ENCODE measurements around the gene GLIPR1L1. TPM values are rescaled to one million over a fixed set of nuclear protein-coding genes. Genes with fewer than 3 reads are reported as not detected.

Gene GLIPR1L1
- total and polyA plus RNA-seq, 2 of the 4 experiments (the other 2 are of a cell fraction) = not detected

DNA sequence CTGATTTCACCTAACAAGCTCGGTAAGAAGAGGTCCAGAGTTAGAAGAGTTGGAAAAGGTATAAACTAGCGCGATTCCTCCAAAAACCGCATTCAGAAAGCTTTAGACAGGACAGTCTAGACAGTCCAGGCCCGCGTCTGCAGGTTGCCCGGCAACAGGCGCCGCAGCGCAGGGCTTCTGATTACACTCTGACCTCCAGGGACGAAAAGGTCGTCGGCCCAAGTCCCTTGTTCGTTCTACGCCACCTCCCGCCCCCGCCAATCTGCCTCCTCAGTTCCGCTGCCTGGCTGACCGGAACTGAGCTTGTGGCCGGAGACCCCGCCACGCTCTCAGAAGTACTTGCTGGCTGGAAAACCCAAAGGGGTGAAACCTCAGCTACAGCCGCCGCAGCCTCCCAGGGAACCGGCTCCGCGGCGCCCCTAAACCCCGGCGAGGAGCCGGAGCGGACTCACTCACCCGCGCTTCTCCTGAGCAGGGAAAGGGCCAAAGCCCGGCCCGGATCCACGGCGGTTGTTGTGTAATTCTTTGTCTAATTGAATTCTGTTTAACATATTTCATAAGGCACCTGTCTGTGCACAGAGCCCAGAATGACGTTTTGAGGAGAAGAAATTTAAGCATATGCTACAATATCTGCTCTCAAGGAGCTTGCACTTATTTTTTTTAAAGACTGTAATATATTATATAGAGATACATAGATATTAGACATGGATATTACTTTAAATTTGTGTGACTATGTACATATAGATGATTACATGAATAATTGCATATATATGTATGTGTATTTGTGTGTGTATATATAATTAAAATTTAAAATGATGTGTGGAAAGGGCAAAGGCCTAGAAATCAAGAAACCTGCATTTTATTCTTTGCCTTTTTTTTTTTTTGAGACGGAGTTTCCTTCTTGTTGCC, 4.3 kb upstream of the GLIPR1L1 start, which contains the start of gene CAPS2:
Gene CAPS2 (minus strand): TSS at position 407 of the 909 bp plus-strand sequence. CDS start 3,826 bp downstream, outside the sequence.
- peak within 1 kb of the TSS; percentile 36; the same call in 1 of the 2 replicates for H3K27ac ChIP-seq (ENCODE audit: insufficient read depth, low read length)
- H3K4me1 ChIP-seq (ENCODE audit: control insufficient read depth, insufficient read depth, low read length) = no peaks in the 10 kb centered on the region
- H4K20me1 ChIP-seq (ENCODE audit: insufficient read depth, low read length) = no peaks in the 10 kb centered on the region
- no peak for TF ChIP-seq BHLHE40 (IDR thresholded peaks at IDR 0.05; ENCODE audit: low read depth, low read length)
- no peak for TF ChIP-seq POLR2A (IDR thresholded peaks at IDR 0.05; ENCODE audit: low read depth, low read length)
- TF ChIP-seq MAFK (IDR thresholded peaks at IDR 0.05; ENCODE audit: low read depth, low read length) = no peak
- no peak; the same call in none of the 2 replicates for TF ChIP-seq RAD21 (IDR thresholded peaks at IDR 0.05; ENCODE audit: low read length)
- TF ChIP-seq MAZ (IDR thresholded peaks at IDR 0.05; ENCODE audit: borderline replicate concordance, low read depth, low read length) = peak; percentile 74; the same call in 1 of the 2 replicates
- peak; percentile 36; the same call in 1 of the 2 replicates for TF ChIP-seq RFX5 (IDR thresholded peaks at IDR 0.05; ENCODE audit: low read depth, low read length)
- TF ChIP-seq CEBPB (IDR thresholded peaks at IDR 0.05; ENCODE audit: low read depth, low read length) = peak; percentile 88
- TF ChIP-seq FOS (IDR thresholded peaks at IDR 0.05; ENCODE audit: low read depth, low read length) = 0 out of 2 replicates have a peak, but pooled peaks have one; percentile 2
- peak; percentile 37; the same call in 1 of the 2 replicates for TF ChIP-seq SMC3 (IDR thresholded peaks at IDR 0.05; ENCODE audit: low read depth, low read length)
- no peak for TF ChIP-seq RCOR1 (IDR thresholded peaks at IDR 0.05; ENCODE audit: insufficient replicate concordance, low read length)
- TF ChIP-seq MXI1 (IDR thresholded peaks at IDR 0.05; ENCODE audit: borderline replicate concordance, low read depth, low read length) = no peak
- TF ChIP-seq NFE2L2 (IDR thresholded peaks at IDR 0.05; ENCODE audit: low read depth, low read length) = no peak; the same call in 1 of the 2 replicates
- TF ChIP-seq, protein P1, sequence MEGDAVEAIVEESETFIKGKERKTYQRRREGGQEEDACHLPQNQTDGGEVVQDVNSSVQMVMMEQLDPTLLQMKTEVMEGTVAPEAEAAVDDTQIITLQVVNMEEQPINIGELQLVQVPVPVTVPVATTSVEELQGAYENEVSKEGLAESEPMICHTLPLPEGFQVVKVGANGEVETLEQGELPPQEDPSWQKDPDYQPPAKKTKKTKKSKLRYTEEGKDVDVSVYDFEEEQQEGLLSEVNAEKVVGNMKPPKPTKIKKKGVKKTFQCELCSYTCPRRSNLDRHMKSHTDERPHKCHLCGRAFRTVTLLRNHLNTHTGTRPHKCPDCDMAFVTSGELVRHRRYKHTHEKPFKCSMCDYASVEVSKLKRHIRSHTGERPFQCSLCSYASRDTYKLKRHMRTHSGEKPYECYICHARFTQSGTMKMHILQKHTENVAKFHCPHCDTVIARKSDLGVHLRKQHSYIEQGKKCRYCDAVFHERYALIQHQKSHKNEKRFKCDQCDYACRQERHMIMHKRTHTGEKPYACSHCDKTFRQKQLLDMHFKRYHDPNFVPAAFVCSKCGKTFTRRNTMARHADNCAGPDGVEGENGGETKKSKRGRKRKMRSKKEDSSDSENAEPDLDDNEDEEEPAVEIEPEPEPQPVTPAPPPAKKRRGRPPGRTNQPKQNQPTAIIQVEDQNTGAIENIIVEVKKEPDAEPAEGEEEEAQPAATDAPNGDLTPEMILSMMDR (conservative IDR thresholded peaks at IDR 0.05; ENCODE audit: low read depth, low read length) = no peak
- TF ChIP-seq, protein P2, sequence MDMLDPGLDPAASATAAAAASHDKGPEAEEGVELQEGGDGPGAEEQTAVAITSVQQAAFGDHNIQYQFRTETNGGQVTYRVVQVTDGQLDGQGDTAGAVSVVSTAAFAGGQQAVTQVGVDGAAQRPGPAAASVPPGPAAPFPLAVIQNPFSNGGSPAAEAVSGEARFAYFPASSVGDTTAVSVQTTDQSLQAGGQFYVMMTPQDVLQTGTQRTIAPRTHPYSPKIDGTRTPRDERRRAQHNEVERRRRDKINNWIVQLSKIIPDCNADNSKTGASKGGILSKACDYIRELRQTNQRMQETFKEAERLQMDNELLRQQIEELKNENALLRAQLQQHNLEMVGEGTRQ (IDR thresholded peaks at IDR 0.05; ENCODE audit: low read depth, low read length) = no peak
- peak within 1 kb of the TSS; percentile 42 for H3K4ac ChIP-seq (ENCODE audit: low read depth, low read length)
- no peak within 1 kb of the TSS for H2BK20ac ChIP-seq (ENCODE audit: low read depth, low read length)
- peak within 1 kb of the TSS; percentile 65 for H2BK120ac ChIP-seq (ENCODE audit: low read depth, low read length)
- ChIA-PET POLR2A (ENCODE audit: unreplicated experiment) (interaction anchor here (0.6 kb wide), 1 partner anchor 10 kb away, joined by 3 read pairs; no protein-coding TSS in a partner anchor), CTCF (interaction anchor here (0.9 kb wide), 1 partner anchor 41 kb away, joined by 3 read pairs; no protein-coding TSS in a partner anchor)
- H3K56ac ChIP-seq (ENCODE audit: extremely low read depth, insufficient read depth, low read length) = no peak within 1 kb of the TSS
- H3K23ac ChIP-seq (ENCODE audit: low read depth, low read length) = peak within 1 kb of the TSS; percentile 45; the same call in 1 of the 2 replicates
- dilution Hi-C loops (cut with HindIII; ENCODE audit: low sequenced_read_pairs, unreplicated experiment) = no loop called here
- H4K5ac ChIP-seq (ENCODE audit: low read depth, low read length) = no peak within 1 kb of the TSS
- H2AK5ac ChIP-seq (ENCODE audit: low read depth, low read length) = no peak within 1 kb of the TSS
- 0 out of 2 replicates have a peak within 1 kb of the TSS, but pooled peaks have one; percentile 10 for H3K14ac ChIP-seq (replicated peaks; ENCODE audit: low read depth, low read length)
- peak within 1 kb of the TSS in 1 of 2 experiments; percentile 59; a peak in 1 of 4 replicates for H4K8ac ChIP-seq (ENCODE audit: low read depth in 2 of 2, low read length in 2 of 2)
- peak within 1 kb of the TSS; percentile 37; the same call in 1 of the 2 replicates for H4K91ac ChIP-seq (ENCODE audit: insufficient read depth, low read depth, low read length)
- H2AK9ac ChIP-seq (replicated peaks; ENCODE audit: low read depth, low read length, poor library complexity) = peak within 1 kb of the TSS; percentile 47
- in situ Hi-C loops (cut with MboI; ENCODE audit: low sequenced_read_pairs) = loop anchor here (5.0 to 25.0 kb wide), 2 partner anchors 157 to 707 kb away; partner anchors contain the start of gene PHLDA1
- peak within 1 kb of the TSS; percentile 93 for H3K4me2 ChIP-seq (ENCODE audit: low read depth, low read length)
- H2BK15ac ChIP-seq (ENCODE audit: low read depth, low read length) = no peak within 1 kb of the TSS
- intact Hi-C loops (cut with micrococcal nuclease) = loop anchor here (1.0 to 5.0 kb wide), 2 partner anchors 150 to 702 kb away; partner anchors contain the start of genes GLIPR1 and PHLDA1
- no peak within 1 kb of the TSS for H3K18ac ChIP-seq (ENCODE audit: low read depth, low read length)
- no peaks in the 10 kb centered on the region for H3K9me3 ChIP-seq (ENCODE audit: control insufficient read depth, insufficient read depth, low read length)
- no TSS peak for BruUV-seq (replicated peaks)
- 1% methylated on average over 18 of the region's 40 CpGs; no CpG with 5 or more reads in 1 of the 2 experiments for WGBS, 2 experiments (ENCODE audit: extremely low coverage in 2 of 2, insufficient read length in 1 of 2)
- peak within 1 kb of the TSS; percentile 93 for H3K4me3 ChIP-seq (ENCODE audit: insufficient read depth, low read depth, low read length)
- no peaks in the 10 kb centered on the region for H3K27me3 ChIP-seq (ENCODE audit: control insufficient read depth, insufficient read depth, low read length)
- H2BK5ac ChIP-seq (ENCODE audit: low read depth, low read length, poor library complexity, severe bottlenecking) = peak within 1 kb of the TSS; percentile 64
- H2AFZ ChIP-seq (replicated peaks; ENCODE audit: low read length, poor library complexity) = peak within 1 kb of the TSS; percentile 98
- DNase-seq (peak; percentile 84), ATAC-seq (ENCODE audit: low read depth) (peak; percentile 94)
- H3K79me1 ChIP-seq (ENCODE audit: low read depth in 1 of 2, low read length in 2 of 2) = no peaks in the 10 kb centered on the region
- H3K9me1 ChIP-seq (ENCODE audit: insufficient read depth, low read length) = no peaks in the 10 kb centered on the region
- H3K36me3 ChIP-seq (ENCODE audit: control insufficient read depth, insufficient read depth, low read length) = no peaks in the 10 kb centered on the region
- peak within 1 kb of the TSS; percentile 51 for H3K9ac ChIP-seq (ENCODE audit: low read depth, low read length)
